C4-2B (cell line): ENCODE results near the gene NANS.
"Not testable (repeated sequence)": the region's sequence is repeated elsewhere in the genome, so short reads cannot be mapped to it uniquely, and the experiment has no call there.

Experiments
- H3K27ac ChIP-seq: fragments of 450-650 bp; 2 replicates; pipeline ENCODE4 v1.5.1; 2017
- CTCF ChIP-seq: fragments of 450-650 bp; conservative IDR thresholded peaks from 2 replicates; pipeline ENCODE4 v1.5.1; 2017; ENCODE audit warnings: mild to moderate bottlenecking
- ZFX ChIP-seq: fragments of 450-650 bp; IDR thresholded peaks from 2 replicates; pipeline ENCODE4 v1.6.1; 2017

The NANS gene

GRCh38 chr9:98087420-98088354 lies 31.2 kb downstream of the NANS start:
- no peak overlapping the region for H3K27ac ChIP-seq
- TF ChIP-seq ZFX, result no peak
- TF ChIP-seq CTCF, result no peak

GRCh38 chr9:98090674-98091073 lies 34.1 kb downstream of the NANS start:
- H3K27ac ChIP-seq, result not testable (repeated sequence)

GRCh38 chr9:98091735-98092612 lies 35.4 kb downstream of the NANS start:
- no peak overlapping the region for H3K27ac ChIP-seq
- TF ChIP-seq ZFX (no peak), CTCF (no peak)

GRCh38 chr9:98092613-98092931 lies 36.0 kb downstream of the NANS start:
- no peak for TF ChIP-seq ZFX
- no peak for TF ChIP-seq CTCF
- H3K27ac ChIP-seq, result no peak overlapping the region

DNA sequence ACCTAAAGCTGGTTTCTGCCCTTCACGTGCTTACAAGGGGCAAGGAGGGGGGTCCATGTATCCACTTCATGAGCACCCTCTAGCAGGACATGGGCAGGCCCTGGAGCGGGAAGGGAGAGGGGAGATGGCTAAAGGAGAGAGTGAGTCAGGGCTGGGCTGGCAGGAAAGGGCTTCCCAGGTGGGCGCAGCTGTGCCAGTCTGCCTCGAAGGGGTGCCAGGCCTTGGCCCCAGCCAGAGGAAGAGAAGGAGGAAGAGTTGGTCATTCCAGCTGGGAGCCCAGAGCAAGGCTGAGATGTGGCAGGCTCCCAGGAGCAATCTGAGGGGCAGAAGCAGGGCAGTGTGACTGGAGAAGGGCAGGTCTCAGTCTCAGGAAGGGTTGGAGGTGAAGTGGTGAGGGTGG lies 37.8 kb downstream of the NANS start:
- no peak for TF ChIP-seq ZFX
- no peak for TF ChIP-seq CTCF
- H3K27ac ChIP-seq, result no peak overlapping the region

GRCh38 chr9:98094851-98095250 lies 38.3 kb downstream of the NANS start:
- no peak overlapping the region for H3K27ac ChIP-seq
- no peak for TF ChIP-seq CTCF
- no peak for TF ChIP-seq ZFX

DNA sequence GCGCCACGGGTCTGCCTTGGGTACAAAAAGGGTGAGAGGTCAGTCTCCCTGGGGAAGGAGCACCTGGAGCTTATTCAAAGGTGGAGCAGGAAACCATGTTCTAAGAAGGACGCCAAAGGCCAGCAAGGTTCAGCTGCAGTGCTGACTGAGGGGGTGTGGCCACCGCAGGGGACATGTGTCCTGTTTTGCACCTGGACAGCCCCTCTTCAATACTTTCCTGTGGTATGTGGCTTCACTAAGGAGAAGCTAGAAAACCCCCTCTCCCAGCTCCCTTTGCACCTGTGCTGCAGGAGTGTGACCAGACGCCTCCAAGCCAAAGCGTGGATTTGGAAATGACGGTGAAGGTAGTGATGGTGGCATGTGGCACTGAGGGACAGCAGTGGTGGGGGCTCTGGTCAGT lies 38.9 kb downstream of the NANS start:
- TF ChIP-seq CTCF (no peak), ZFX (no peak)
- H3K27ac ChIP-seq, result no peak overlapping the region
